OCI-LY7 (cell line): Measurements from ENCODE around the gene DOCK3. TPM values are rescaled to one million over a fixed set of nuclear protein-coding genes. Genes with fewer than 3 reads are reported as not detected.

Experiments used
- BruUV-seq: library from RNA; stranded (reverse); fragments of 400-500 nt; replicated peaks from 2 replicates; lab custom pipeline; 2021; lab: Mats Ljungman, UMichigan
- CTCF ChIA-PET: fragments of 300-600 bp; sonication (Branson Sonifier 250); formaldehyde crosslinking; loops from one replicate; lab custom pipeline; 2022; ENCODE audit warnings: antibody characterized with exemption; ENCODE audit not compliant: unreplicated experiment; lab: Charles Lee
- POLR2A ChIA-PET: fragments of 300-600 bp; sonication (Branson Sonifier 250); formaldehyde crosslinking; loops from one replicate; lab custom pipeline; 2022; ENCODE audit warnings: antibody characterized with exemption; lab: Charles Lee
- DNase-seq: peaks from one replicate; pipeline ENCODE4 v3.0.0-alpha.2; 2015; ENCODE audit warnings: low spot score
- H2AFZ ChIP-seq: fragments of 200-600 bp; sonication (generic), shearing (Covaris generic); 2 replicates; pipeline ENCODE4 v1.6.1; 2014; ENCODE audit warnings: mild to moderate bottlenecking, antibody characterized with exemption, low read length, moderate library complexity
- H3K27ac ChIP-seq: fragments of 200-600 bp; sonication (generic); 2 replicates; pipeline ENCODE4 v1.5.1; 2014; ENCODE audit warnings: mixed run types, low read depth, mild to moderate bottlenecking, moderate library complexity, low read length, inconsistent platforms; ENCODE audit not compliant: poor library complexity, severe bottlenecking
- H3K36me3 ChIP-seq: fragments of 200-600 bp; sonication (generic); 2 replicates; pipeline ENCODE4 v1.6.1; 2014; ENCODE audit warnings: mild to moderate bottlenecking, antibody characterized with exemption, low read length, moderate library complexity, mixed read lengths; ENCODE audit not compliant: insufficient read depth
- H3K4me1 ChIP-seq: fragments of 200-600 bp; sonication (generic); 2 replicates; pipeline ENCODE4 v1.5.1; 2014; ENCODE audit warnings: mild to moderate bottlenecking, low read length; ENCODE audit not compliant: insufficient read depth, poor library complexity, severe bottlenecking
- H3K4me2 ChIP-seq: fragments of 200-600 bp; sonication (generic); 2 replicates; pipeline ENCODE4 v1.6.1; 2014; ENCODE audit warnings: mild to moderate bottlenecking, low read length
- H3K4me3 ChIP-seq: fragments of 200-600 bp; sonication (generic); 2 replicates; pipeline ENCODE4 v1.5.1; 2014; ENCODE audit warnings: mild to moderate bottlenecking, low read depth, low read length; ENCODE audit not compliant: poor library complexity, severe bottlenecking
- H3K79me2 ChIP-seq: fragments of 200-600 bp; sonication (generic); 2 replicates; pipeline ENCODE4 v1.6.1; 2016; ENCODE audit warnings: low read depth, mild to moderate bottlenecking, low read length, moderate library complexity, mixed read lengths; ENCODE audit not compliant: insufficient read depth
- H3K9me2 ChIP-seq: fragments of 200-600 bp; sonication (generic); 2 replicates; pipeline ENCODE4 v1.6.1; 2016; ENCODE audit warnings: mild to moderate bottlenecking, low read length, mixed read lengths; ENCODE audit not compliant: insufficient read depth
- H3K9me3 ChIP-seq: fragments of 200-600 bp; sonication (generic); 2 replicates; pipeline ENCODE4 v1.6.1; 2014; ENCODE audit warnings: mild to moderate bottlenecking, mixed run types, low read length, mixed read lengths
- H4K20me1 ChIP-seq: fragments of 200-600 bp; sonication (generic); 2 replicates; pipeline ENCODE4 v1.6.1; 2014; ENCODE audit warnings: mild to moderate bottlenecking, antibody characterized with exemption, low read length, moderate library complexity, mixed read lengths; ENCODE audit not compliant: insufficient read depth
- EZH2phosphoT487 ChIP-seq: fragments of 200-600 bp; sonication (generic); IDR thresholded peaks from 2 replicates; pipeline ENCODE4 v1.6.1; 2018; ENCODE audit warnings: low read depth, borderline replicate concordance, mild to moderate bottlenecking, mixed run types, antibody characterized with exemption, low read length, moderate library complexity, mixed read lengths
- intact Hi-C: fragments of 100-400 bp; cut with micrococcal nuclease; formaldehyde crosslinking; loops from one replicate; pipeline ENCODE4 v1.10.0; 2022; ENCODE audit not compliant: unreplicated experiment
- total RNA-seq, 2 experiments: library from RNA; depleted of rRNA in 1 of 2; stranded (reverse); fragments of >200 nt in 1 of 2; shearing (Covaris generic) in 1 of 2; gene quantifications; 2 replicates each; pipeline ENCODE4 v1.2.3, GENCODE V29; 2014 to 2022
- TF ChIP-seq, protein P1 (sequence below): fragments of 200-600 bp; sonication (generic); conservative IDR thresholded peaks from 2 replicates; pipeline ENCODE4 v1.5.1; 2014; ENCODE audit warnings: mild to moderate bottlenecking, antibody characterized with exemption, low read length, moderate library complexity, mixed read lengths

Gene DOCK3
- total RNA-seq, 2 experiments from 2014 or later: not detected

DNA sequence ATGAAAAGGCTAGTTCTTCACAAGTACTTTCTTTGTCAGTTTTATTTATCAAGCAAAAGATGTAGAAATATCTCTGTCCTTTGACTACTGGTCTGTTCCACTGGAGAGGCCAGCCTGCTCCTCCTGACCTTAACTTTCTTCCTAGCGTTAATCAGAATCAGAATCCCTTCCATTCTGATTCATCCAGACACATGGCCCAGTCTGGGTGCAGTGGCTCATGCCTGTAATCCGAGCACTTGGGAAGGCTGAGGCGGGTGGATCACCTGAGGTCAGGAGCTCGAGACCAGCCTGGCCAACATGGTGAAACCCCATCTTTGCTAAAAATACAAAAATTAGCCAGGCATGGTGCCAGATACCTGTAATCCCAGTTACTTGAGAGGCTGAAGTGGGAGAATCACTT, 678.4 kb downstream of the DOCK3 start:
- Histone ChIP-seq H3K4me1 (no peaks in the 10 kb centered on the region), H3K9me2 (no peaks in the 10 kb centered on the region), H3K36me3 (no peaks in the 10 kb centered on the region), H3K9me3 (no peaks in the 10 kb centered on the region), H4K20me1 (no peaks in the 10 kb centered on the region), H3K4me2 (no peak overlapping the region), H3K27ac (no peak overlapping the region), H2AFZ (no peak overlapping the region), H3K79me2 (no peaks in the 10 kb centered on the region), H3K4me3 (no peak overlapping the region)
- no TSS peak for BruUV-seq
- DNase-seq: no peak
- ChIA-PET POLR2A (no interaction called here), CTCF (no interaction called here)
- TF ChIP-seq, protein P1, sequence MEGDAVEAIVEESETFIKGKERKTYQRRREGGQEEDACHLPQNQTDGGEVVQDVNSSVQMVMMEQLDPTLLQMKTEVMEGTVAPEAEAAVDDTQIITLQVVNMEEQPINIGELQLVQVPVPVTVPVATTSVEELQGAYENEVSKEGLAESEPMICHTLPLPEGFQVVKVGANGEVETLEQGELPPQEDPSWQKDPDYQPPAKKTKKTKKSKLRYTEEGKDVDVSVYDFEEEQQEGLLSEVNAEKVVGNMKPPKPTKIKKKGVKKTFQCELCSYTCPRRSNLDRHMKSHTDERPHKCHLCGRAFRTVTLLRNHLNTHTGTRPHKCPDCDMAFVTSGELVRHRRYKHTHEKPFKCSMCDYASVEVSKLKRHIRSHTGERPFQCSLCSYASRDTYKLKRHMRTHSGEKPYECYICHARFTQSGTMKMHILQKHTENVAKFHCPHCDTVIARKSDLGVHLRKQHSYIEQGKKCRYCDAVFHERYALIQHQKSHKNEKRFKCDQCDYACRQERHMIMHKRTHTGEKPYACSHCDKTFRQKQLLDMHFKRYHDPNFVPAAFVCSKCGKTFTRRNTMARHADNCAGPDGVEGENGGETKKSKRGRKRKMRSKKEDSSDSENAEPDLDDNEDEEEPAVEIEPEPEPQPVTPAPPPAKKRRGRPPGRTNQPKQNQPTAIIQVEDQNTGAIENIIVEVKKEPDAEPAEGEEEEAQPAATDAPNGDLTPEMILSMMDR: no peak
- intact Hi-C loops: no loop called here

DNA sequence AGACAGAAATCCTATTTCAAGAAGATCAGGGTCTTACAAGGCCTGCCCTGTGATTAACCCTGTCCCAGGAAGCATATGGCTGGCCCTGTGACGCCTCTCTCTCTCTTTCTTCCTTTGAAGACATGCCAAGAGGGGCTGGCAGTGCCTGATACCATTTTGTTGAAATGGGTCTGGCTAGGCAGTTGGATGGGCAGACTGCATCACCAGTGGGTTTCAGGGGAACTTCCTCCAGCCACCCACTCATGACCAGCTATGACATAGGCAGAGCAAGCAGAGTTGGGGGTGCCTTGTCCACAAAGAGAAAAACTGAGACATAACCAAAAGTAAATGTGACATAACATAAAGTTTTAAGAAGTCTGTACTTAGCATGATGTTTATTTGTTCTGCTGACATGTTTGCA, 679.0 kb downstream of the DOCK3 start:
- H2AFZ ChIP-seq: no peak overlapping the region
- ChIA-PET CTCF (no interaction called here), POLR2A (no interaction called here)
- no peak overlapping the region for H3K4me2 ChIP-seq
- TF ChIP-seq, protein P1: no peak
- no peak for TF ChIP-seq EZH2phosphoT487
- no peak overlapping the region for H3K4me3 ChIP-seq
- H3K9me3 ChIP-seq: no peaks in the 10 kb centered on the region
- no peaks in the 10 kb centered on the region for H3K79me2 ChIP-seq
- no TSS peak for BruUV-seq
- H3K36me3 ChIP-seq: no peaks in the 10 kb centered on the region
- intact Hi-C loops: no loop called here
- H4K20me1 ChIP-seq: no peaks in the 10 kb centered on the region
- H3K4me1 ChIP-seq: no peaks in the 10 kb centered on the region
- H3K9me2 ChIP-seq: no peaks in the 10 kb centered on the region
- DNase-seq: no peak
- H3K27ac ChIP-seq: no peak overlapping the region

DNA sequence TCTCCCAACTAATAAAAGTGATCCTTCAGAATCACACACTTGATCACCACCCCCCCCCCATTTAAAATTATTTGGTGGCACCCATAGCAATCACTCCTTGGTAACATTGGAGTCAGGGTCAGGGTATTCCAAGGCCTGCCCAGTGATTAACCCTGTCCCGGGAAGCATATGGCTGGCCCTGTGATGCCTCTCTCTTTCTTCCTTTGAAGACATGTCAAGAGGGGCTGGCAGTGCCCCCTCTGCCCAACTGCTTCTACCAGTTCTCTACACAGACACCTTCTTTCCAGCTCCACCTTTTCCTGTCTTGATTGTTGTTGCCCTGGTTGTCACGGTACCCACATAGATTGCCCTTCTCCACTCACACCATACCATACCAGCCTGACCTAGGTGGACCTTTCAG, 679.4 kb downstream of the DOCK3 start:
- H2AFZ ChIP-seq: no peak overlapping the region
- POLR2A ChIA-PET: no interaction called here
- H3K4me2 ChIP-seq: no peak overlapping the region
- no peaks in the 10 kb centered on the region for H3K79me2 ChIP-seq
- no peaks in the 10 kb centered on the region for H3K9me3 ChIP-seq
- no TSS peak for BruUV-seq
- H4K20me1 ChIP-seq: no peaks in the 10 kb centered on the region
- no peak overlapping the region for H3K4me3 ChIP-seq
- H3K36me3 ChIP-seq: no peaks in the 10 kb centered on the region
- no peaks in the 10 kb centered on the region for H3K9me2 ChIP-seq
- no peak for DNase-seq
- H3K27ac ChIP-seq: no peak overlapping the region
- intact Hi-C loops: no loop called here
- no peak for TF ChIP-seq EZH2phosphoT487
- TF ChIP-seq, protein P1: no peak
- H3K4me1 ChIP-seq: no peaks in the 10 kb centered on the region
- CTCF ChIA-PET: no interaction called here
